Measurements from ENCODE around the gene FBXO38. TPM values are rescaled to one million over a fixed set of nuclear protein-coding genes. Genes with fewer than 3 reads are reported as not detected.

FBXO38 gene
- total and polyA plus RNA-seq, 2 donors from 2014 or later, result 9.6 to 45.9 TPM

GRCh38 chr5:148491015-148491792, 107.4 kb downstream of the FBXO38 start:
- Histone ChIP-seq H3K27me3 (ENCODE audit: control insufficient read depth, insufficient read depth, low read length) (no peaks in the 10 kb centered on the region), H3K9ac (ENCODE audit: low read length in 3 of 3) (no peak overlapping the region), H3K27ac (ENCODE audit: low read depth in 2 of 2, low read length in 2 of 2) (no peak overlapping the region), H3K9me3 (ENCODE audit: control insufficient read depth in 2 of 3, insufficient read depth in 1 of 3, low read length in 3 of 3) (no peaks in the 10 kb centered on the region), H3K4me3 (ENCODE audit: low read length in 3 of 3) (no peak overlapping the region), H3K36me3 (ENCODE audit: control insufficient read depth in 2 of 3, insufficient read depth in 3 of 3, low read length in 3 of 3) (no peaks in the 10 kb centered on the region), H3K4me1 (ENCODE audit: control insufficient read depth in 2 of 3, insufficient read depth in 2 of 3, low read depth in 1 of 3, low read length in 3 of 3) (no peaks in the 10 kb centered on the region)
- intact Hi-C loops (cut with DNase I), result no loop called here
- FAIRE-seq, result no peak
- DNase-seq, result no peak
- no peak for TF ChIP-seq CTCF (IDR thresholded peaks at IDR 0.05; ENCODE audit: borderline replicate concordance, extremely low read depth, insufficient read depth)

GRCh38 chr5:148491793-148492184, 108.0 kb downstream of the FBXO38 start:
- no peak for DNase-seq
- FAIRE-seq, result no peak
- H3K9ac ChIP-seq (ENCODE audit: low read length in 3 of 3), result no peak overlapping the region
- H3K4me1 ChIP-seq (ENCODE audit: control insufficient read depth in 2 of 3, insufficient read depth in 2 of 3, low read depth in 1 of 3, low read length in 3 of 3), result no peaks in the 10 kb centered on the region
- no peak overlapping the region for H3K27ac ChIP-seq (ENCODE audit: low read depth in 2 of 2, low read length in 2 of 2)
- intact Hi-C loops (cut with DNase I), result no loop called here
- no peak for TF ChIP-seq CTCF (IDR thresholded peaks at IDR 0.05; ENCODE audit: borderline replicate concordance, extremely low read depth, insufficient read depth)
- no peaks in the 10 kb centered on the region for H3K36me3 ChIP-seq (ENCODE audit: control insufficient read depth in 2 of 3, insufficient read depth in 3 of 3, low read length in 3 of 3)
- H3K4me3 ChIP-seq (ENCODE audit: low read length in 3 of 3), result no peak overlapping the region
- H3K9me3 ChIP-seq (ENCODE audit: control insufficient read depth in 2 of 3, insufficient read depth in 1 of 3, low read length in 3 of 3), result no peaks in the 10 kb centered on the region
- no peaks in the 10 kb centered on the region for H3K27me3 ChIP-seq (ENCODE audit: control insufficient read depth, insufficient read depth, low read length)

GRCh38 chr5:148492351-148492750, 108.6 kb downstream of the FBXO38 start:
- TF ChIP-seq CTCF (IDR thresholded peaks at IDR 0.05; ENCODE audit: borderline replicate concordance, extremely low read depth, insufficient read depth), result no peak
- Histone ChIP-seq H3K4me3 (ENCODE audit: low read length in 3 of 3) (no peak overlapping the region), H3K36me3 (ENCODE audit: control insufficient read depth in 2 of 3, insufficient read depth in 3 of 3, low read length in 3 of 3) (no peaks in the 10 kb centered on the region), H3K9ac (ENCODE audit: low read length in 3 of 3) (no peak overlapping the region), H3K4me1 (ENCODE audit: control insufficient read depth in 2 of 3, insufficient read depth in 2 of 3, low read depth in 1 of 3, low read length in 3 of 3) (no peaks in the 10 kb centered on the region), H3K9me3 (ENCODE audit: control insufficient read depth in 2 of 3, insufficient read depth in 1 of 3, low read length in 3 of 3) (no peaks in the 10 kb centered on the region), H3K27me3 (ENCODE audit: control insufficient read depth, insufficient read depth, low read length) (no peaks in the 10 kb centered on the region), H3K27ac (ENCODE audit: low read depth in 2 of 2, low read length in 2 of 2) (no peak overlapping the region)
- intact Hi-C loops (cut with DNase I), result no loop called here
- no peak for FAIRE-seq
- no peak for DNase-seq

Other genes starting within 250 kb of the FBXO38 start
- gene SPINK14, start 215.4 kb upstream of the FBXO38 start, total RNA-seq, result not detected
- gene SPINK14, start 215.4 kb upstream of the FBXO38 start, polyA plus RNA-seq (ENCODE audit: insufficient read depth, low read depth, low replicate concordance), result not detected
- not detected for gene SPINK6, start 180.9 kb upstream of the FBXO38 start, total RNA-seq
- not detected for gene SPINK6, start 180.9 kb upstream of the FBXO38 start, polyA plus RNA-seq (ENCODE audit: insufficient read depth, low read depth, low replicate concordance)
- gene MARCOL, start 145.4 kb upstream of the FBXO38 start, total RNA-seq, result not detected
- gene MARCOL, start 145.4 kb upstream of the FBXO38 start, polyA plus RNA-seq (ENCODE audit: insufficient read depth, low read depth, low replicate concordance), result not detected
- 1.6 TPM for gene SPINK13, start 115.2 kb upstream of the FBXO38 start, total RNA-seq
- 0.43 TPM for gene SPINK13, start 115.2 kb upstream of the FBXO38 start, polyA plus RNA-seq (ENCODE audit: insufficient read depth, low read depth, low replicate concordance)
- gene SPINK7, start 71.5 kb upstream of the FBXO38 start, total RNA-seq, result not detected
- 1.8 TPM for gene SPINK7, start 71.5 kb upstream of the FBXO38 start, polyA plus RNA-seq (ENCODE audit: insufficient read depth, low read depth, low replicate concordance)
- not detected for gene SPINK9, start 48.4 kb upstream of the FBXO38 start, total RNA-seq
- not detected for gene SPINK9, start 48.4 kb upstream of the FBXO38 start, polyA plus RNA-seq (ENCODE audit: insufficient read depth, low read depth, low replicate concordance)